Measurements from ENCODE around the gene ZNF76. TPM values are rescaled to one million over a fixed set of nuclear protein-coding genes. Genes with fewer than 3 reads are reported as not detected.

Gene ZNF76
- total RNA-seq, 1 donor from 2014 or later, result 12.7 TPM

DNA sequence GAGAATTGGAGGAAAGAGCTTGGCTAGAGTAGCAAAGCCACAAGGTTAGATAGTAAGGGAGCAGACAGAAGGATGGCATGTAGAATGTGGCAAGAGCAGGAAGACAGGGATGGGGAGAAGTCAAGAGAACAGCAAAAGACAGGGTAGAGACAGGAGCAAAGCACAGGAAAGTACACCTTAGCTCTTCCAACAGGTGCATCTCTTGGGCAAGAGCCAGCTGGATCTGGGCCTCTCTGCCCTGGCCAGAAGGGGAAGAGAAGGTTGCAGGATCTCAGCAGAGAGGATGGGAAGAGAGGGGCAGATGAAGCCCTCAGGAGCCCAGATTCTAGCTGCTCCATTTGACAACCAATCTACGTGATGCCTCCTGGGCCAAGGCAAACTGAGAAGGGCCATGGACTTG is 29.0 kb upstream of the ZNF76 start:
- Mint-ChIP-seq H3K4me3 (ENCODE audit: unreplicated experiment) (no peak overlapping the region), H3K36me3 (ENCODE audit: low read depth, unreplicated experiment) (peaks cover 23% of the 10 kb centered on the region), H3K27me3 (ENCODE audit: low read depth, unreplicated experiment) (no peaks in the 10 kb centered on the region), H3K4me1 (ENCODE audit: low read depth, unreplicated experiment) (peaks cover 7% of the 10 kb centered on the region), H3K9me3 (ENCODE audit: unreplicated experiment) (peaks cover 12% of the 10 kb centered on the region), H3K27ac (ENCODE audit: unreplicated experiment) (no peak overlapping the region)
- Histone ChIP-seq H3K27ac (ENCODE audit: low read depth, low read length) (no peak overlapping the region), H2AFZ (ENCODE audit: low read depth, low read length) (no peak overlapping the region), H3K27me3 (ENCODE audit: insufficient read depth, low read length) (no peaks in the 10 kb centered on the region), H4K20me1 (ENCODE audit: insufficient read depth, low read length) (peaks cover 13% of the 10 kb centered on the region), H3K36me3 (ENCODE audit: insufficient read depth, low read length) (no peaks in the 10 kb centered on the region), H3K79me2 (ENCODE audit: insufficient read depth, low read length) (no peaks in the 10 kb centered on the region), H3K9ac (ENCODE audit: low read length) (no peak overlapping the region), H3K9me3 (ENCODE audit: insufficient read depth, low read depth, low read length) (no peaks in the 10 kb centered on the region), H3K4me2 (ENCODE audit: low read length) (no peak overlapping the region), H3K4me1 (ENCODE audit: insufficient read depth, low read length) (no peaks in the 10 kb centered on the region), H3K4me3 (ENCODE audit: insufficient read depth, low read depth, low read length) (no peak overlapping the region)
- DNase-seq (ENCODE audit: low read depth) (no peak), FAIRE-seq (no peak)
- TF ChIP-seq, protein P1, sequence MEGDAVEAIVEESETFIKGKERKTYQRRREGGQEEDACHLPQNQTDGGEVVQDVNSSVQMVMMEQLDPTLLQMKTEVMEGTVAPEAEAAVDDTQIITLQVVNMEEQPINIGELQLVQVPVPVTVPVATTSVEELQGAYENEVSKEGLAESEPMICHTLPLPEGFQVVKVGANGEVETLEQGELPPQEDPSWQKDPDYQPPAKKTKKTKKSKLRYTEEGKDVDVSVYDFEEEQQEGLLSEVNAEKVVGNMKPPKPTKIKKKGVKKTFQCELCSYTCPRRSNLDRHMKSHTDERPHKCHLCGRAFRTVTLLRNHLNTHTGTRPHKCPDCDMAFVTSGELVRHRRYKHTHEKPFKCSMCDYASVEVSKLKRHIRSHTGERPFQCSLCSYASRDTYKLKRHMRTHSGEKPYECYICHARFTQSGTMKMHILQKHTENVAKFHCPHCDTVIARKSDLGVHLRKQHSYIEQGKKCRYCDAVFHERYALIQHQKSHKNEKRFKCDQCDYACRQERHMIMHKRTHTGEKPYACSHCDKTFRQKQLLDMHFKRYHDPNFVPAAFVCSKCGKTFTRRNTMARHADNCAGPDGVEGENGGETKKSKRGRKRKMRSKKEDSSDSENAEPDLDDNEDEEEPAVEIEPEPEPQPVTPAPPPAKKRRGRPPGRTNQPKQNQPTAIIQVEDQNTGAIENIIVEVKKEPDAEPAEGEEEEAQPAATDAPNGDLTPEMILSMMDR (IDR thresholded peaks at IDR 0.05; ENCODE audit: insufficient read depth, low read depth, low read length), result no peak
- no peak for TF ChIP-seq EZH2 (IDR thresholded peaks at IDR 0.05; ENCODE audit: insufficient read depth, low read length)

DNA sequence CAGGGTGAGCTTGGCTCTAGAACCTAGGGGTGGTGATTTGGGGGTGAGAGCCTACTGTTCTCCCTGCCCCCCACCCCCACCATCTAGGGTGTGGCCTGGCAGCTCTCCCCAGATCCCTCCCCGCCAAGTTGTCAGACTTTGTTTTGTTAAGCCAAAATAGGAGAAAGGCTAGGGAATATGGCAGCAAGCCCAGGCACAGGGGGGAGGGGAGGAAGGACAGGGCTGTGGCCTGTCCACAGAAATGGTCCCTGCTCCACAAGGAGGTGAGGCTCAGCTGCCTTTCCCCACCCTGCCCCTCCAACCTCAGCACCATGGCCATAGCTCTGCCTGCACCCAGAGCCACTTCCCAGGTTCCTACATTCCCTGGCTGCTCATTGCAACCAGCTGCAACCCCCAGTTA is 28.6 kb upstream of the ZNF76 start:
- Histone ChIP-seq H4K20me1 (ENCODE audit: insufficient read depth, low read length) (peaks cover 10% of the 10 kb centered on the region), H3K27ac (ENCODE audit: low read depth, low read length) (no peak overlapping the region), H3K4me1 (ENCODE audit: insufficient read depth, low read length) (no peaks in the 10 kb centered on the region), H3K9ac (ENCODE audit: low read length) (no peak overlapping the region), H3K9me3 (ENCODE audit: insufficient read depth, low read depth, low read length) (no peaks in the 10 kb centered on the region), H3K79me2 (ENCODE audit: insufficient read depth, low read length) (no peaks in the 10 kb centered on the region), H3K4me3 (ENCODE audit: insufficient read depth, low read depth, low read length) (no peak overlapping the region), H3K27me3 (ENCODE audit: insufficient read depth, low read length) (no peaks in the 10 kb centered on the region), H3K36me3 (ENCODE audit: insufficient read depth, low read length) (no peaks in the 10 kb centered on the region), H2AFZ (ENCODE audit: low read depth, low read length) (no peak overlapping the region), H3K4me2 (ENCODE audit: low read length) (no peak overlapping the region)
- Mint-ChIP-seq H3K9me3 (ENCODE audit: unreplicated experiment) (peaks cover 14% of the 10 kb centered on the region), H3K4me3 (ENCODE audit: unreplicated experiment) (no peak overlapping the region), H3K4me1 (ENCODE audit: low read depth, unreplicated experiment) (peaks cover 7% of the 10 kb centered on the region), H3K36me3 (ENCODE audit: low read depth, unreplicated experiment) (peaks cover 26% of the 10 kb centered on the region), H3K27me3 (ENCODE audit: low read depth, unreplicated experiment) (no peaks in the 10 kb centered on the region), H3K27ac (ENCODE audit: unreplicated experiment) (no peak overlapping the region)
- no peak for DNase-seq (ENCODE audit: low read depth)
- no peak for FAIRE-seq
- TF ChIP-seq, protein P1 (IDR thresholded peaks at IDR 0.05; ENCODE audit: insufficient read depth, low read depth, low read length), result no peak
- no peak for TF ChIP-seq EZH2 (IDR thresholded peaks at IDR 0.05; ENCODE audit: insufficient read depth, low read length)

DNA sequence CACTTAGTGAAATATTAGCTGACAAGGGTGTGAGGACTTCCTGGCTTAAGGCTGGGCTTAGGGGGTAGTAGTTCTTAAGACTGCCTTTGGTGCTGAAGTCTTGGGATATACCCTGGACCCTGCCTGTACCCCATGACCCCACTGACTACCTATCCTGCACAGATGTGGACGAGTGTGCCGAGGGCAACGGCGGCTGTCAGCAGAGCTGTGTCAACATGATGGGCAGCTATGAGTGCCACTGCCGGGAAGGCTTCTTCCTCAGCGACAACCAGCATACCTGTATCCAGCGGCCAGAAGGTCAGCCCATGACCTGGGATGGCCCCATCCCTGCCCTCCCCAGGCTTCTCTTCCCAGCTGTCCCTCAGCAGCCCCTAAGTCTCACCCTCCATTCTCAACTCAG is 28.0 kb upstream of the ZNF76 start:
- Histone ChIP-seq H3K4me3 (ENCODE audit: insufficient read depth, low read depth, low read length) (no peak overlapping the region), H3K9ac (ENCODE audit: low read length) (no peak overlapping the region), H3K79me2 (ENCODE audit: insufficient read depth, low read length) (no peaks in the 10 kb centered on the region), H4K20me1 (ENCODE audit: insufficient read depth, low read length) (peaks cover 11% of the 10 kb centered on the region), H2AFZ (ENCODE audit: low read depth, low read length) (no peak overlapping the region), H3K36me3 (ENCODE audit: insufficient read depth, low read length) (no peaks in the 10 kb centered on the region), H3K4me2 (ENCODE audit: low read length) (no peak overlapping the region), H3K4me1 (ENCODE audit: insufficient read depth, low read length) (no peaks in the 10 kb centered on the region), H3K9me3 (ENCODE audit: insufficient read depth, low read depth, low read length) (no peaks in the 10 kb centered on the region), H3K27ac (ENCODE audit: low read depth, low read length) (no peak overlapping the region), H3K27me3 (ENCODE audit: insufficient read depth, low read length) (no peaks in the 10 kb centered on the region)
- Mint-ChIP-seq H3K36me3 (ENCODE audit: low read depth, unreplicated experiment) (peaks cover 31% of the 10 kb centered on the region), H3K9me3 (ENCODE audit: unreplicated experiment) (peaks cover 19% of the 10 kb centered on the region), H3K4me3 (ENCODE audit: unreplicated experiment) (no peak overlapping the region), H3K27me3 (ENCODE audit: low read depth, unreplicated experiment) (no peaks in the 10 kb centered on the region), H3K4me1 (ENCODE audit: low read depth, unreplicated experiment) (peaks cover 7% of the 10 kb centered on the region), H3K27ac (ENCODE audit: unreplicated experiment) (no peak overlapping the region)
- TF ChIP-seq EZH2 (IDR thresholded peaks at IDR 0.05; ENCODE audit: insufficient read depth, low read length), result no peak
- FAIRE-seq, result no peak
- no peak for DNase-seq (ENCODE audit: low read depth)
